ENCODE results near the gene APOB.

Gene APOB

GRCh38 chr2:21018290-21018689, 25.6 kb downstream of the APOB start:
- no peak for DNase-seq

GRCh38 chr2:21017748-21018276, 26.1 kb downstream of the APOB start:
- no peak for DNase-seq

GRCh38 chr2:21015281-21015645, 28.6 kb downstream of the APOB start:
- no peak for DNase-seq

- DNase-seq, result no peak
These were observed 29.3 kb downstream of the APOB start for GRCh38 chr2:21014364-21015280.

- DNase-seq, result no peak
These were observed 30.6 kb downstream of the APOB start for GRCh38 chr2:21013043-21013816.

GRCh38 chr2:21012557-21012937, 31.3 kb downstream of the APOB start:
- no peak for DNase-seq

GRCh38 chr2:21011876-21012556, 31.9 kb downstream of the APOB start:
- DNase-seq, result no peak

- DNase-seq, result no peak
These were observed 32.4 kb downstream of the APOB start for GRCh38 chr2:21011453-21011852.

- DNase-seq, result no peak
These were observed 32.9 kb downstream of the APOB start for GRCh38 chr2:21010813-21011439.

GRCh38 chr2:21009662-21010225, 34.1 kb downstream of the APOB start:
- DNase-seq, result no peak

GRCh38 chr2:21008790-21009661, 34.8 kb downstream of the APOB start:
- DNase-seq, result no peak

- DNase-seq, result no peak
These were observed 35.7 kb downstream of the APOB start for GRCh38 chr2:21008014-21008789.

- DNase-seq, result no peak
These were observed 36.5 kb downstream of the APOB start for GRCh38 chr2:21007129-21008013.

GRCh38 chr2:21006423-21007128, 37.3 kb downstream of the APOB start:
- DNase-seq, result no peak

GRCh38 chr2:21005700-21006422, 38.0 kb downstream of the APOB start:
- no peak for DNase-seq

GRCh38 chr2:21005111-21005699, 38.7 kb downstream of the APOB start:
- no peak for DNase-seq

- no peak for DNase-seq
These were observed 39.7 kb downstream of the APOB start for GRCh38 chr2:21004181-21004572.

Measured in activated CD4-positive, alpha-beta T cell treated with anti-CD3 and anti-CD28 coated beads for 48 hours (primary cell).